ENCODE results near the gene MARCHF4.

The MARCHF4 gene

DNA sequence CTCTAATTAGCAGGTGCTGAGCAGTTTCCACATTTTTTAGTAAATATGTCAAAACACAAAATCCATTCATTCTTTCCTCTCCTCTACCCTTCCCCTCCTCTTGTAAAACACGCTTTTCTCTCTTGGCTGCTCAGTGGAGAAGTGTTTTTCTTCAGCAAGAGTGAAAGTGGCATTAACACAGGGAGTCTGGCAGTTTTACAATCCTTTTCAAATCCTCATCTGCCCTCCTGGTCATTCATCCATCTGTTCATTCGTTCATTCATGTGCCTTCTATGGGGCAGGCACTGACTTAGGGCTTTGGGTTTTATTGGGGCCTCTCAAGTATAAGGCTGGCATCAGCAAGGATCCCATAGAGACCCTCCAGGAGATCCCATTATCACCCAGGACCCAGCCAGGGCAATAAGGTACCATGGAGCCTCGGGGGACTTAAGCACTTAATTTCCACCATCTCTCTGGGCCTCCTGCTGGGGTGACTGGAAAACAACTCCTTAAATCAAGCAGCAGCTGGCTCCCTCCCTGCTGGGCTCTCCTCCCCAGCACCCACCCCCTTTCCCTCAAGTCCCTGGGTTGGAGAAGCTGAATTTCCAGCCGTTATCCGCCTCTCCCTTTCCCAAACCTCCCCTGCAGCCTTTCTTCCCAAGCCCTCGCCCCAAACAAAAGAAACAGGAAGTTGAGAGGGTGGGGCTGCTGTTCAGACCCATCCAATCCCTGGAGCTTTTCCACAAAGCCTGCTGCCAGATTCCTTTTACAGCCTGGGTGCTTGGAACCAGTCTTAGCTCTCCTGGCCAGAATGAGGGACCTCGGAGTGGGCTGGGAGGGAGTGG lies 32.6 kb downstream of the MARCHF4 start:
- no peak for TF ChIP-seq CTCF (conservative IDR thresholded peaks at IDR 0.05)
- H3K27ac ChIP-seq = no peak overlapping the region; the same call in 1 of the 2 replicates

- no peak for TF ChIP-seq CTCF (conservative IDR thresholded peaks at IDR 0.05)
- no peak overlapping the region for H3K27ac ChIP-seq
These were observed 37.0 kb downstream of the MARCHF4 start for GRCh38 chr2:216335252-216335651.

- TF ChIP-seq CTCF (conservative IDR thresholded peaks at IDR 0.05) = peak; percentile 34; the same call in 1 of the 2 replicates
- H3K27ac ChIP-seq = no peak overlapping the region
These were observed 43.9 kb downstream of the MARCHF4 start for GRCh38 chr2:216328347-216328746.

GRCh38 chr2:216327447-216327935 lies 44.8 kb downstream of the MARCHF4 start:
- TF ChIP-seq CTCF (conservative IDR thresholded peaks at IDR 0.05) = no peak
- no peak overlapping the region for H3K27ac ChIP-seq
